A673 (cell line): Measurements from ENCODE around the gene LRRTM3.

Experiments
- CTCF ChIP-seq: fragments of 300-800, 200-600 bp; sonication (generic); conservative IDR thresholded peaks from 2 replicates; pipeline ENCODE4 v1.5.1; 2017; ENCODE audit warnings: low read depth, mild to moderate bottlenecking, antibody characterized with exemption, low read length, moderate library complexity, mixed read lengths
- EZH2 ChIP-seq: fragments of 200-600 bp; sonication (generic); IDR thresholded peaks from 2 replicates; pipeline ENCODE4 v1.6.1; 2017; ENCODE audit warnings: borderline replicate concordance, low read depth, mild to moderate bottlenecking, mixed read lengths, antibody characterized with exemption, low read length; ENCODE audit not compliant: poor library complexity, severe bottlenecking

GRCh38 chr10:66983475-66983818 is 57.6 kb downstream of the LRRTM3 start:
- TF ChIP-seq CTCF, result no peak
- TF ChIP-seq EZH2, result no peak
